ENCODE data around the gene WRNIP1. TPM values are rescaled to one million over a fixed set of nuclear protein-coding genes. Genes with fewer than 3 reads are reported as not detected.

Gene WRNIP1
- total and polyA plus RNA-seq, 2 of the 13 experiments (the other 11 are each of a cell fraction or from before 2014, with no cell fraction given), result 77.7 to 90.3 TPM

DNA sequence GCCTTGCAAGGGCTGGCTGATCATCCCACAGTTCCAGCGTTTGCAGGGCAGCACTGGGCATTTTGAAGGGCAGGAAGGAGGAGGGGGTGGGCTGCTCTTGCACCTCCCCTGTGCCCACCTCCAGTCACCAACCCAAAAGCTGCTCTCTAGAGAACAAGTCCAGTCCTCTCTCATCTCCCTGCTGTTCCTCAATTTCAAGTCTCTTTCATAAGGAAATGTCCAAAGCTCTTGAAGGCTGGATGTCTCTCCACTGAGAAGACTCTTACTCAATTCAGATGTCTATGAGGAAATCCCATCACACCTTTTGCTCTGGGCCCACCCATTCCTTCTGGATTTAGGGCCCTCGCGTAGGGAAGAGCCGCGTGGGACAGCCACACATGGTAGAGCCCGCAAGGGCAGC, 31.7 kb downstream of the WRNIP1 start (continued):
- TF ChIP-seq, protein P1, sequence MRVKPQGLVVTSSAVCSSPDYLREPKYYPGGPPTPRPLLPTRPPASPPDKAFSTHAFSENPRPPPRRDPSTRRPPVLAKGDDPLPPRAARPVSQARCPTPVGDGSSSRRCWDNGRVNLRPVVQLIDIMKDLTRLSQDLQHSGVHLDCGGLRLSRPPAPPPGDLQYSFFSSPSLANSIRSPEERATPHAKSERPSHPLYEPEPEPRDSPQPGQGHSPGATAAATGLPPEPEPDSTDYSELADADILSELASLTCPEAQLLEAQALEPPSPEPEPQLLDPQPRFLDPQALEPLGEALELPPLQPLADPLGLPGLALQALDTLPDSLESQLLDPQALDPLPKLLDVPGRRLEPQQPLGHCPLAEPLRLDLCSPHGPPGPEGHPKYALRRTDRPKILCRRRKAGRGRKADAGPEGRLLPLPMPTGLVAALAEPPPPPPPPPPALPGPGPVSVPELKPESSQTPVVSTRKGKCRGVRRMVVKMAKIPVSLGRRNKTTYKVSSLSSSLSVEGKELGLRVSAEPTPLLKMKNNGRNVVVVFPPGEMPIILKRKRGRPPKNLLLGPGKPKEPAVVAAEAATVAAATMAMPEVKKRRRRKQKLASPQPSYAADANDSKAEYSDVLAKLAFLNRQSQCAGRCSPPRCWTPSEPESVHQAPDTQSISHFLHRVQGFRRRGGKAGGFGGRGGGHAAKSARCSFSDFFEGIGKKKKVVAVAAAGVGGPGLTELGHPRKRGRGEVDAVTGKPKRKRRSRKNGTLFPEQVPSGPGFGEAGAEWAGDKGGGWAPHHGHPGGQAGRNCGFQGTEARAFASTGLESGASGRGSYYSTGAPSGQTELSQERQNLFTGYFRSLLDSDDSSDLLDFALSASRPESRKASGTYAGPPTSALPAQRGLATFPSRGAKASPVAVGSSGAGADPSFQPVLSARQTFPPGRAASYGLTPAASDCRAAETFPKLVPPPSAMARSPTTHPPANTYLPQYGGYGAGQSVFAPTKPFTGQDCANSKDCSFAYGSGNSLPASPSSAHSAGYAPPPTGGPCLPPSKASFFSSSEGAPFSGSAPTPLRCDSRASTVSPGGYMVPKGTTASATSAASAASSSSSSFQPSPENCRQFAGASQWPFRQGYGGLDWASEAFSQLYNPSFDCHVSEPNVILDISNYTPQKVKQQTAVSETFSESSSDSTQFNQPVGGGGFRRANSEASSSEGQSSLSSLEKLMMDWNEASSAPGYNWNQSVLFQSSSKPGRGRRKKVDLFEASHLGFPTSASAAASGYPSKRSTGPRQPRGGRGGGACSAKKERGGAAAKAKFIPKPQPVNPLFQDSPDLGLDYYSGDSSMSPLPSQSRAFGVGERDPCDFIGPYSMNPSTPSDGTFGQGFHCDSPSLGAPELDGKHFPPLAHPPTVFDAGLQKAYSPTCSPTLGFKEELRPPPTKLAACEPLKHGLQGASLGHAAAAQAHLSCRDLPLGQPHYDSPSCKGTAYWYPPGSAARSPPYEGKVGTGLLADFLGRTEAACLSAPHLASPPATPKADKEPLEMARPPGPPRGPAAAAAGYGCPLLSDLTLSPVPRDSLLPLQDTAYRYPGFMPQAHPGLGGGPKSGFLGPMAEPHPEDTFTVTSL (CRISPR knock-in tag; IDR thresholded peaks at IDR 0.05; ENCODE audit: borderline replicate concordance), result no peak
- no peak for TF ChIP-seq TBP (CRISPR knock-in tag; IDR thresholded peaks at IDR 0.05)

DNA sequence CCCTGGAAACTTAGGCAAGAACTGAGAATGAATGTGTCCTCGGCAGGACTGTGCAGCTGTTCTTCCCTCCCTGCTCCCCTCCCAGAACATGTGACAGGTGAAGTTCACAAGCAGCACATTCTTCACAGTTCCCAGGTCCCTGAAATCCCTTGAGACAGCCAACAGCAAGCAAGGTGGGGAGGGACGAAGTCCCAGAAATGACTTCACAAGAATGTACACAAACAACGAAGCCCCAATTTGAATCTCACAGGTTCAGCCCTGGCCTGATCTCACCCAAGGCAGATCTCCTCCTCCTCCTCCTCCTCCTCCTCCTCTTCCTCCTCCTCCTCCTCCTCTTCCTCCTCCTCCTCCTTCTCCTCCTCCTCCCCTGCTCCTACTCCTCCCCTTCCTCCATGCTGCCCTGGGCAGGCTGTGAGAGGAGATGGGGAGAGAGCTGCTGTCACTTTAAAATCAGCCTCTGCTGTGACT, 32.4 kb downstream of the WRNIP1 start:
- intact Hi-C loops (cut with micrococcal nuclease; ENCODE audit: unreplicated experiment), result no loop called here

More for the DNA sequence above, 32.4 kb downstream of the WRNIP1 start:
- 45% methylated on average over 3 of the region's 3 CpGs for WGBS (ENCODE audit: low lambda C conversion rate)
- no TSS peak for BruUV-seq (replicated peaks)
- Histone ChIP-seq H3K36me3 (replicated peaks in 1 of 2; ENCODE audit: control insufficient read depth in 1 of 2, insufficient read depth in 2 of 2, low read length in 2 of 2) (no peaks in the 10 kb centered on the region), H3K4me1 (ENCODE audit: insufficient read depth, low read length) (0 out of 2 replicates have a peak, but pooled peaks cover 6% of the 10 kb centered on the region), H3K4me3 (replicated peaks in 1 of 3; ENCODE audit: insufficient read depth in 1 of 3, low read depth in 2 of 3, low read length in 3 of 3) (no peak overlapping the region), H3K27me3 (ENCODE audit: control insufficient read depth in 1 of 2, insufficient read depth in 2 of 2, low read length in 2 of 2) (no peaks in the 10 kb centered on the region), H3K9me3 (ENCODE audit: low read length) (no peaks in the 10 kb centered on the region), H3K4me2 (ENCODE audit: low read depth, low read length) (no peak overlapping the region), H2AFZ (ENCODE audit: low read length) (no peak overlapping the region), H4K20me1 (ENCODE audit: insufficient read depth, low read length) (no peaks in the 10 kb centered on the region), H3K27ac (ENCODE audit: extremely low read length, insufficient read depth, low read length) (no peak overlapping the region), H3K9ac (ENCODE audit: insufficient read depth, low read depth, low read length) (no peak overlapping the region), H3K79me2 (ENCODE audit: insufficient read depth, low read length) (no peaks in the 10 kb centered on the region)
- ChIA-PET POLR2A (interaction anchor here (1.0 to 1.6 kb wide), 2 partner anchors 42 to 44 kb away, joined by 5 to 8 read pairs; partner anchors contain the start of gene SERPINB1), CTCF (ENCODE audit: low intra/inter-chr PET ratio, low total read pairs) (no interaction called here)
- ATAC-seq (no peak), DNase-seq (ENCODE audit: low spot score) (no peak), FAIRE-seq (no peak)
- TF ChIP-seq PCBP2 (optimal IDR thresholded peaks at IDR 0.05; ENCODE audit: low read depth, low read length, poor library complexity, severe bottlenecking) (peak; percentile 49), RFXANK (CRISPR knock-in tag; IDR thresholded peaks at IDR 0.05) (no peak), MEF2D (CRISPR knock-in tag; IDR thresholded peaks at IDR 0.05) (no peak)
- in situ Hi-C loops (cut with HindIII; ENCODE audit: extremely low pct_ligation_motif_present, low pct_unique_long_range_greater_than_20kb), result loop anchor here (5.0 kb wide), 1 partner anchor 45 kb away; the partner anchor contains the start of gene SERPINB1

Data from HepG2 (cell line).